Karpas-422 (cell line): Measurements from ENCODE around the gene MYH11. TPM values are rescaled to one million over a fixed set of nuclear protein-coding genes. Genes with fewer than 3 reads are reported as not detected.
"Not testable (repeated sequence)": the region's sequence is repeated elsewhere in the genome, so short reads cannot be mapped to it uniquely, and the experiment has no call there.

ENCODE experiments used
- DNase-seq: peaks from one replicate; pipeline ENCODE4 v3.0.0-alpha.2; 2015
- H2AFZ ChIP-seq: fragments of 200-600 bp; sonication (generic); 2 replicates; pipeline ENCODE4 v1.6.1; 2014; ENCODE audit warnings: antibody characterized with exemption, low read length, mixed read lengths
- H3K27ac ChIP-seq: fragments of 200-600 bp; sonication (generic); 2 replicates; pipeline ENCODE4 v1.5.1; 2014; ENCODE audit warnings: mild to moderate bottlenecking, low read length, moderate library complexity
- H3K27me3 ChIP-seq: fragments of 200-600 bp; sonication (generic); 2 replicates; pipeline ENCODE4 v1.6.1; 2014; ENCODE audit warnings: low read length, mixed read lengths
- H3K36me3 ChIP-seq: fragments of 200-600 bp; sonication (generic); 2 replicates; pipeline ENCODE4 v1.6.1; 2014; ENCODE audit warnings: low read length, mixed read lengths; ENCODE audit not compliant: insufficient read depth
- H3K4me1 ChIP-seq: fragments of 200-600 bp; sonication (generic); 2 replicates; pipeline ENCODE4 v1.6.1; 2014; ENCODE audit warnings: mild to moderate bottlenecking, low read length, mixed read lengths
- H3K4me2 ChIP-seq: fragments of 200-600 bp; sonication (generic); 2 replicates; pipeline ENCODE4 v1.6.1; 2014; ENCODE audit warnings: low read length, low read depth, mild to moderate bottlenecking; ENCODE audit not compliant: poor library complexity, severe bottlenecking
- H3K4me3 ChIP-seq: fragments of 200-600 bp; sonication (generic); 2 replicates; pipeline ENCODE4 v1.5.1; 2014; ENCODE audit warnings: mild to moderate bottlenecking, antibody characterized with exemption, low read length, mixed read lengths
- H3K79me2 ChIP-seq: fragments of 200-600 bp; sonication (generic); 2 replicates; pipeline ENCODE4 v1.6.1; 2014; ENCODE audit warnings: mild to moderate bottlenecking, low read length, mixed read lengths
- H3K9ac ChIP-seq: fragments of 200-600 bp; sonication (generic); 2 replicates; pipeline ENCODE4 v1.6.0; 2014; ENCODE audit warnings: low read length
- H3K9me2 ChIP-seq: fragments of 200-600 bp; sonication (generic), shearing (Covaris generic); replicated peaks from 2 replicates; pipeline ENCODE4 v1.6.0; 2014; ENCODE audit warnings: mild to moderate bottlenecking, low read length, moderate library complexity; ENCODE audit not compliant: insufficient read depth
- H3K9me3 ChIP-seq: fragments of 300-700, 200-600 bp; sonication (generic); 2 replicates; pipeline ENCODE4 v1.6.1; 2014; ENCODE audit warnings: low read length, mixed read lengths
- H4K20me1 ChIP-seq: fragments of 200-600 bp; sonication (generic); 2 replicates; pipeline ENCODE4 v1.6.1; 2014; ENCODE audit warnings: mild to moderate bottlenecking, antibody characterized with exemption, low read length, low read depth; ENCODE audit not compliant: insufficient read depth
- total RNA-seq: library from RNA; depleted of rRNA; stranded (reverse); fragments of >200 nt; shearing (Covaris generic); gene quantifications from 2 replicates; pipeline ENCODE4 v1.2.3, GENCODE V29; 2014; ENCODE audit warnings: low replicate concordance

The MYH11 gene
- total RNA-seq, 1 experiment from 2014 or later: not detected

DNA sequence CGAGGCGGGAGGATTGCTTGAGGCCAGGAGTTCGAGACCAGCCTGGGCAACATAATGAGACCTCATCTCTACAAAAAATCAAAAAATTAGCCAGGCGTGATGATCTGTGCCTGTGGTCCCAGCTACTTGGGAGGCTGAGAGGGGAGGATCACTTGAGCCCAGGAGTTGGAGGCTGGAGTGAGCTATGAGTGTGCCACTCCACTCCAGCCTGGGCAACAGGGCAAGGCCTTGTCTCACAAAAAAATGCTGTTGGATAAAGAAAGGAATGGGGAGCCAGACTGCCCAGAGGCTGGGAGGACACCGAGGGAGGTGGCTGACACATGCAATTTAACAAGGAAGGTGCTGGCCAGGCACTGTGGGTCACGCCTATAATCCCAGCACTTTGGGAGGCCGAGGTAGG is 47.5 kb downstream of the MYH11 start:
- not testable (repeated sequence) for H3K4me2 ChIP-seq, H3K4me1 ChIP-seq, H4K20me1 ChIP-seq, H3K27ac ChIP-seq, H3K79me2 ChIP-seq, H3K9ac ChIP-seq, H3K4me3 ChIP-seq, H3K9me3 ChIP-seq, H3K27me3 ChIP-seq, H3K9me2 ChIP-seq, DNase-seq, H3K36me3 ChIP-seq, H2AFZ ChIP-seq

DNA sequence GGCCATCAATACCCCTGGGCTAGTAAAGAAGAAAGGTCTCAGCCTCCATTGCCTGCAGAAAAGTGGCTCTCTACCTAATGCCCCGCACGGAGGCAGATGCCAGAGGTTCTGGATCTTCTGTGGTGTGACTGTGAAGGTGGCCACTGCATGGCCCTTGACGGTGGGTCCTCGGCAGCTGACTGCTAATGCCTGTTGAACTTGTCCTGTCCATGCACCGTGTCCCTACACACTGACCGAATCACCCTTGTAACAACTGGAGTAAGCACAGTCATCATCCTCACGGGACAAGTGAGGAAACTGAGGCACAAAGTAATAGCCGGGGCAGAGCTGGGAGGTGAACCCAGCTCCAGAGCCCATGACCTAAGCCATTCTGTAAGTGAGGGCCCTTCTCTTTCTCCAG is 48.8 kb downstream of the MYH11 start:
- no peak overlapping the region for H3K4me2 ChIP-seq
- no peaks in the 10 kb centered on the region for H3K27me3 ChIP-seq
- no peak overlapping the region for H3K4me3 ChIP-seq
- no peaks in the 10 kb centered on the region for H3K36me3 ChIP-seq
- no peak overlapping the region for H2AFZ ChIP-seq
- no peak overlapping the region for H3K9ac ChIP-seq
- H3K27ac ChIP-seq: no peak overlapping the region
- H3K9me3 ChIP-seq: no peaks in the 10 kb centered on the region
- peaks cover 5% of the 10 kb centered on the region for H3K4me1 ChIP-seq
- DNase-seq: no peak
- no peaks in the 10 kb centered on the region for H3K79me2 ChIP-seq
- no peaks in the 10 kb centered on the region for H3K9me2 ChIP-seq
- H4K20me1 ChIP-seq: no peaks in the 10 kb centered on the region

DNA sequence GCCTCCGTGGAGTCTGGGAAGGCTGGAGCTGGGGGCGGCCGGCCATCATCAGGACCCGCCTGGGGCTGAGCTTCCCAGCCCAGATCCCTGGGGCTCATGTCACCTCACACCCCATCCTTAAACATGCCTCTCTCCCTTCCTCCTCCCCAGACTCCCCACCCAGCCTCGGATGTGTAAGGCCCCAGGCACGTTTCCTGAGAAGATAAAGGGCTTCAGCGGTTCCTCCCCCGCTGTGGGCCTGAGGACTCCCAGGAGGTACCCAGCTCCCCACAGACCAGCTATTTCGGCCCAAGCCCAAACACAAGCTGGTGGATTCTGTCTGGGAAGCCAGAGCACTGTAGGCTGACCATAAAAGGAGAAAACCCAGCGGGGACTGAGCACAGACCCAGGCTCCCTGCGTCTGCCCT is 49.2 kb downstream of the MYH11 start:
- no peaks in the 10 kb centered on the region for H4K20me1 ChIP-seq
- H3K27me3 ChIP-seq: no peaks in the 10 kb centered on the region
- no peaks in the 10 kb centered on the region for H3K79me2 ChIP-seq
- no peak overlapping the region for H3K9ac ChIP-seq
- no peak overlapping the region for H3K4me3 ChIP-seq
- H3K9me2 ChIP-seq: no peaks in the 10 kb centered on the region
- DNase-seq: no peak
- no peaks in the 10 kb centered on the region for H3K36me3 ChIP-seq
- H3K9me3 ChIP-seq: no peaks in the 10 kb centered on the region
- H2AFZ ChIP-seq: no peak overlapping the region
- no peak overlapping the region for H3K27ac ChIP-seq
- H3K4me1 ChIP-seq: peaks cover 5% of the 10 kb centered on the region
- H3K4me2 ChIP-seq: no peak overlapping the region

DNA sequence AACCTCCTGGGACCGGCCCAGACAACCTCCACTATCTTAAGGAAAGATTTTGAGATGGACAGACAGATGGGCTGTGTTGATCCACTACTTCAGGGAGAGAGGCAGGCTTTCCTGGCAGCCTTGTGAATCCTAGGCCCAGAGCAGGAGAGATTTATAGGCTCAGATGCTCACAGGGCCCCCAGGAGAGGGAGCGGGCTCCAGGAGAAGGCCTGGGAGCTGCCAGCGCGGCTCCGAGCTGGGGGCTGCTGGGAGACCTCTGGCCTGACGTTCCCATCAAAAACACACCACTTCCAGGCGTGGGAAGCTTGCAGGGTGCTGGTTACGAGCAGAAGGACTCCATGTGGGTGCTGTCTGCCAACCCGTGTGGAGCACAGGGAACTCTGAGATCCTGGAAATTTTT is 53.2 kb downstream of the MYH11 start:
- Histone ChIP-seq H3K79me2 (no peaks in the 10 kb centered on the region), H3K9me3 (no peaks in the 10 kb centered on the region), H3K4me1 (peaks cover 5% of the 10 kb centered on the region), H3K4me3 (no peak overlapping the region), H4K20me1 (no peaks in the 10 kb centered on the region), H3K27me3 (no peaks in the 10 kb centered on the region), H3K36me3 (no peaks in the 10 kb centered on the region), H3K9me2 (no peaks in the 10 kb centered on the region), H2AFZ (no peak overlapping the region), H3K4me2 (no peak overlapping the region), H3K27ac (no peak overlapping the region), H3K9ac (no peak overlapping the region)
- no peak for DNase-seq

DNA sequence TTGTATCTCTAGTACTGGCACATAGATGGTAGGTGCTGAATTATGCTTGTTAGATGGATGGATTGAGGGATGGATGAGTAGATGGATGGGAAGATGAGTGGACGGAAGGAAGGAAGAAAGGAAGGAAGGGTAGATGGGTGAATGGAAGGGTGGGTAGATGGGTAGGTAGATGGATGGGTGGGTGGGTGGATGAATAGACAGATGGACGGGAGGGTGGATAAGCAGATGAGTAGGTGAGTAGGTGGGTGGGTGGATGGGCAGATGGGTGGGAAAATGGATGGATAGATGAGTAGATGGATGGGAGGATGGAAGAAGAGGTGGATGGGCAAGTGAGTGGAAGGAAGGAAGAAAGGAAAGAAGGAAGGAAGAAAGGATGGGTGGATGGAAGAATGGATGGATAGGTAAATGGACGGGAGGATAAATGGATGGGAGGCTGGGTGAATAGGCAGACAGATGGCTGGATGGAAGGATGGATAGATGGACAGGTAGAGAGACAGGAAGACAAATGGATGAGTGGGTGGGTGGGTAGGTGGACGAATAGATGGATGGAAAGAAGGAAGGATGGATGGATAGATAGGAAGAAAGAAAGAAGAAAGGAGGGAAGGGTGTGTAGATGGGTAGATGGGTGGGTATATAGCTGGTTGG is 56.9 kb downstream of the MYH11 start:
- Histone ChIP-seq H2AFZ (no peak overlapping the region), H3K79me2 (no peaks in the 10 kb centered on the region), H4K20me1 (no peaks in the 10 kb centered on the region), H3K9ac (no peak overlapping the region), H3K36me3 (no peaks in the 10 kb centered on the region), H3K27me3 (no peaks in the 10 kb centered on the region), H3K4me3 (no peak overlapping the region), H3K9me3 (no peaks in the 10 kb centered on the region), H3K4me1 (peaks cover 5% of the 10 kb centered on the region), H3K27ac (no peak overlapping the region), H3K4me2 (no peak overlapping the region), H3K9me2 (no peaks in the 10 kb centered on the region)
- no peak for DNase-seq

DNA sequence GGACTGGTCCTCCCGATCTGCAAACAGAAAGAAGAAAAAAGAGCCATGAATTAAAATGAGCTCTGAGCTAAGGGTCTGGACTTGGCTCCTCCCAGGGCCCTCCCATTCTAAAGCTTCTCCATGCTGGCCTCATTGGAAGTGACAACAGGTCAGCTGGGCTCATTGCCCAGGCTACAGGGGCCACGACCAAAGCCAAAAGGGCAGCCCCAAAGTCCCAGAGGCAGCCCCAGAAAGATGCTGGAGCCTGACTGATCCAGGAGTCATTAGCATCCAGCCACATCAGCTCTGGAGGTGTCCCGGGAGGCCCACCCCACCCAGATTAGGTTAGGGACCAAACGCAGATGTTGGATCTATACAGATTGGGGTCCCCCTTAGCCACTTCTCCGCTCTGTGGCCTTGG is 58.2 kb downstream of the MYH11 start:
- Histone ChIP-seq H3K27ac (no peak overlapping the region), H3K9me3 (no peaks in the 10 kb centered on the region), H3K36me3 (no peaks in the 10 kb centered on the region), H3K9me2 (no peaks in the 10 kb centered on the region), H4K20me1 (no peaks in the 10 kb centered on the region), H2AFZ (no peak overlapping the region), H3K4me3 (no peak overlapping the region), H3K9ac (no peak overlapping the region), H3K79me2 (no peaks in the 10 kb centered on the region), H3K27me3 (no peaks in the 10 kb centered on the region), H3K4me1 (no peaks in the 10 kb centered on the region), H3K4me2 (no peak overlapping the region)
- no peak for DNase-seq

DNA sequence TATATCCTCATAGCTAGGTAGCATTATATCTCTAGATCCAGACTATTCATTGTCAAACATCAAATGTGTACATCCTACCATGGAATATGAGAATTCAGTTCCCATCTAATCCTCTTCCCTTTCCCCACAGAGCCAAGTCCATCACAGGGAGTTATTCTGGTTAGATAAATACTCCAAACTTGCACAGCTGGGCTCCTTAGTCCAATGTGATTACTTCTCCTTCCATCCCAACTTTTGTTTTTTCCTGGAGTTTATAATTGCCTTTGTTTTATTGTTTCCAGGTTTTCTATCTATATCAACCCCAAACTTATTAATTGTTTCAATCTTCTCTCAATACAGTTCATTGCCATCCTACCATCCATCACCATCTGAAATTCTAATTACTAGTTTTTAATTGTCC is 59.9 kb downstream of the MYH11 start:
- no peaks in the 10 kb centered on the region for H3K4me1 ChIP-seq
- no peaks in the 10 kb centered on the region for H3K9me2 ChIP-seq
- no peaks in the 10 kb centered on the region for H3K9me3 ChIP-seq
- no peak overlapping the region for H3K4me3 ChIP-seq
- no peak overlapping the region for H3K27ac ChIP-seq
- H3K4me2 ChIP-seq: no peak overlapping the region
- H4K20me1 ChIP-seq: no peaks in the 10 kb centered on the region
- H3K79me2 ChIP-seq: no peaks in the 10 kb centered on the region
- H3K36me3 ChIP-seq: no peaks in the 10 kb centered on the region
- no peak for DNase-seq
- H3K9ac ChIP-seq: no peak overlapping the region
- H2AFZ ChIP-seq: no peak overlapping the region
- H3K27me3 ChIP-seq: no peaks in the 10 kb centered on the region

DNA sequence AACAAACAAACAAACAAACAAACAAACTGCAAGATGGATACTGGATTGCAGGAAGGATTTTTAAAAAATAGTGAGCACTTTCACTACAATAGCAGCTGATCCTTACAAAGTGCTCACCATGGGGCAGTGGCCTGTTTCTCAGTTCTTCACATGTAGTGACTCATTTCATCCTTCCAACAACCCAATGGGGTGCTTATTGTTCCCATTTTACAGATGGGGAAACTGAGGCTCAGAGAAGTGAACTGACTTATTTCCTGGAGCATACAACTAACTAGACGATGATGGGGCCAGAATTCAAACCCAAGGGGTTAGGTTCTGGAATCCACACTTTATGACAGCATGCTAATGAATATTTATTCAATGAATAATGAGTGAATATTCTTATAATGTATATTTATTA is 61.2 kb downstream of the MYH11 start:
- Histone ChIP-seq H4K20me1 (no peaks in the 10 kb centered on the region), H3K9me2 (no peaks in the 10 kb centered on the region), H3K79me2 (no peaks in the 10 kb centered on the region), H3K27ac (no peak overlapping the region), H3K36me3 (no peaks in the 10 kb centered on the region), H3K4me1 (no peaks in the 10 kb centered on the region), H3K9me3 (no peaks in the 10 kb centered on the region), H3K4me3 (no peak overlapping the region), H3K27me3 (no peaks in the 10 kb centered on the region), H3K4me2 (no peak overlapping the region), H2AFZ (no peak overlapping the region), H3K9ac (no peak overlapping the region)
- no peak for DNase-seq

DNA sequence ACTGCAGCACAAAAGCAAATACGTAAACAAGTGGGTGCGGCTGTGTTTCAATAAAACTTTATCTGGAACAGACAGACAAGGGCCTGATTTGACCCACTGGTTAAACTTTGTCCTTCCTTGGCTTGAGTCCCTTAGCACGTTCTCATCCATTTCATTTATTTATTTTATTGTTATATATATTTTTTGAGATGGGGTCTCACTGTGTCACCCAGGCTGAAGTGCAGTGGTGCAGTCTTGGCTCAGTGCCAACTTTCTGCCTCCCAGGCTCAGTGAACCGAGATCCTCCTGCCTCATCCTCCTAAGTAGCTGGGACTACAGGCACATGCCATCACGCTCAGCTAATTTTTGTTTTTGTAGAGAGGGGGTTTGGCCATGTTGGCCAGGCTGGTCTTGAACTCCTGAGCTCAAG is 64.3 kb downstream of the MYH11 start:
- Histone ChIP-seq H3K27ac (no peak overlapping the region), H2AFZ (no peak overlapping the region), H3K9me3 (no peaks in the 10 kb centered on the region), H3K4me2 (no peak overlapping the region), H3K9me2 (no peaks in the 10 kb centered on the region), H3K79me2 (no peaks in the 10 kb centered on the region), H3K9ac (no peak overlapping the region), H3K36me3 (no peaks in the 10 kb centered on the region), H3K4me3 (no peak overlapping the region), H3K27me3 (no peaks in the 10 kb centered on the region), H3K4me1 (no peaks in the 10 kb centered on the region), H4K20me1 (no peaks in the 10 kb centered on the region)
- DNase-seq: no peak
